Chondrocyte (in vitro differentiated cells): ENCODE data around the gene ECM2. TPM values are rescaled to one million over a fixed set of nuclear protein-coding genes. Genes with fewer than 3 reads are reported as not detected.

ENCODE experiments used
- DNase-seq: peaks from one replicate; pipeline ENCODE4 v3.0.0; 2021; ENCODE audit warnings: mixed read lengths, low spot score
- H3K27ac Mint-ChIP-seq: one replicate; pipeline ENCODE4 v1.8.0; 2021; ENCODE audit warnings: mild to moderate bottlenecking, moderate library complexity, mixed read lengths; ENCODE audit not compliant: unreplicated experiment
- H3K27me3 Mint-ChIP-seq: 2 replicates; pipeline ENCODE4 v1.8.0; 2021; ENCODE audit warnings: low read depth, mixed read lengths
- H3K36me3 Mint-ChIP-seq: 2 replicates; pipeline ENCODE4 v1.8.0; 2021; ENCODE audit warnings: low read depth, mixed read lengths
- H3K4me1 Mint-ChIP-seq: 2 replicates; pipeline ENCODE4 v1.8.0; 2021; ENCODE audit warnings: low read depth, mild to moderate bottlenecking, mixed read lengths
- H3K4me3 Mint-ChIP-seq: one replicate; pipeline ENCODE4 v1.8.0; 2021; ENCODE audit warnings: mild to moderate bottlenecking, moderate library complexity, mixed read lengths; ENCODE audit not compliant: unreplicated experiment
- H3K9me3 Mint-ChIP-seq: 2 replicates; pipeline ENCODE4 v1.8.0; 2021; ENCODE audit warnings: low read depth, mixed read lengths
- CTCF ChIP-seq: fragments of 200-600 bp; sonication (generic); IDR thresholded peaks from 2 replicates; pipeline ENCODE4 v1.5.0; 2021; ENCODE audit warnings: antibody characterized with exemption, mild to moderate bottlenecking, moderate library complexity
- total RNA-seq: library from RNA; stranded (reverse); gene quantifications from 3 replicates; pipeline ENCODE4 v1.2.1, GENCODE V29; 2021

ECM2 gene
- total RNA-seq, 1 donor from 2014 or later: 34.2 TPM

GRCh38 chr9:92563116-92564100 is 27.6 kb upstream of the ECM2 start:
- DNase-seq: no peak
- Mint-ChIP-seq H3K9me3 (peaks cover 14% of the 10 kb centered on the region), H3K27me3 (no peaks in the 10 kb centered on the region), H3K4me1 (peaks cover 30% of the 10 kb centered on the region), H3K36me3 (peaks cover 2% of the 10 kb centered on the region), H3K4me3 (no peak overlapping the region), H3K27ac (peak overlapping the region; percentile 70)
- TF ChIP-seq CTCF: no peak

- H3K36me3 Mint-ChIP-seq: peaks cover 2% of the 10 kb centered on the region
- no peak overlapping the region for H3K4me3 Mint-ChIP-seq
- peaks cover 30% of the 10 kb centered on the region for H3K4me1 Mint-ChIP-seq
- H3K27me3 Mint-ChIP-seq: no peaks in the 10 kb centered on the region
- TF ChIP-seq CTCF: no peak
- no peak for DNase-seq
- peaks cover 14% of the 10 kb centered on the region for H3K9me3 Mint-ChIP-seq
- peak overlapping the region; percentile 74 for H3K27ac Mint-ChIP-seq
Observed at GRCh38 chr9:92562461-92562967, 26.7 kb upstream of the ECM2 start.

- Mint-ChIP-seq H3K27me3 (no peaks in the 10 kb centered on the region), H3K9me3 (peaks cover 9% of the 10 kb centered on the region), H3K36me3 (peaks cover 2% of the 10 kb centered on the region), H3K27ac (peak overlapping the region; percentile 66), H3K4me3 (no peak overlapping the region), H3K4me1 (peaks cover 30% of the 10 kb centered on the region)
- no peak for TF ChIP-seq CTCF
- DNase-seq: no peak
Observed at GRCh38 chr9:92561374-92562330, 25.9 kb upstream of the ECM2 start.

- Mint-ChIP-seq H3K4me1 (peaks cover 28% of the 10 kb centered on the region), H3K4me3 (no peak overlapping the region), H3K36me3 (no peaks in the 10 kb centered on the region), H3K9me3 (peaks cover 5% of the 10 kb centered on the region), H3K27ac (no peak overlapping the region), H3K27me3 (no peaks in the 10 kb centered on the region)
- no peak for DNase-seq
- no peak for TF ChIP-seq CTCF
Observed at GRCh38 chr9:92558612-92559374, 23.0 kb upstream of the ECM2 start.
